Transverse colon (tissue), 4 donors: ENCODE results near the gene EME1. TPM values are rescaled to one million over a fixed set of nuclear protein-coding genes. Genes with fewer than 3 reads are reported as not detected.

Source experiments
- DNase-seq: peaks from one replicate; pipeline ENCODE4 v3.0.0-alpha.2; 2019
- H3K27ac ChIP-seq, 4 donors: fragments of 200-600 bp; sonication (generic); 2 replicates each; pipeline ENCODE4 v1.5.1; 2016 to 2018; ENCODE audit warnings: inconsistent platforms in 4 of 4
- H3K27me3 ChIP-seq: fragments of 200-600 bp; sonication (generic); 2 replicates; pipeline ENCODE4 v1.5.1; 2017; ENCODE audit warnings: inconsistent platforms
- H3K36me3 ChIP-seq, 4 donors: fragments of 200-600 bp; sonication (generic); 2 replicates each; pipeline ENCODE4 v1.5.1; 2017 to 2019; ENCODE audit warnings: inconsistent platforms in 4 of 4
- H3K4me1 ChIP-seq, 4 donors: fragments of 200-600 bp; sonication (generic); 2 replicates each; pipeline ENCODE4 v1.5.1; 2017 to 2020; ENCODE audit warnings: inconsistent platforms in 4 of 4
- H3K4me3 ChIP-seq, 4 donors: fragments of 200-600 bp; sonication (generic); 1 replicate in 1 of 4; 2 replicates in 3 of 4; pipeline versions ENCODE4 v1.5.1 to v1.6.1; 2017 to 2019; ENCODE audit warnings: inconsistent platforms in 4 of 4
- H3K9me3 ChIP-seq, 2 donors: fragments of 200-600 bp; sonication (generic); 2 replicates each; pipeline ENCODE4 v1.5.1; 2017 to 2019; ENCODE audit warnings: inconsistent platforms in 2 of 2
- EP300 ChIP-seq: sonication (generic); formaldehyde crosslinking; IDR thresholded peaks from one replicate; pipeline ENCODE4 v1.6.1; 2017; ENCODE audit warnings: antibody characterized with exemption, low read depth
- POLR2A ChIP-seq: fragments of 450-650 bp; IDR thresholded peaks from one replicate; pipeline ENCODE4 v1.6.1; 2016; ENCODE audit warnings: antibody characterized with exemption, mild to moderate bottlenecking, moderate library complexity
- POLR2AphosphoS5 ChIP-seq, 3 donors: sonication (generic); formaldehyde crosslinking; IDR thresholded peaks; one replicate each; pipeline ENCODE4 v1.6.1; 2016; ENCODE audit warnings: antibody characterized with exemption in 3 of 3
- WGBS, 2 donors: methylation state at CpG; one replicate each; pipeline ENCODE4 v1.1.5; 2018; ENCODE audit warnings: low coverage in 1 of 2; 5-methylcytosine and 5-hydroxymethylcytosine counted together
- in situ Hi-C, 4 donors: fragments of 200-750 bp; cut with MboI; loops; one replicate each; pipeline versions ENCODE4 v1.15.0 to v1.15.1; 2017; ENCODE audit warnings: low sequenced_read_pairs in 3 of 4, low pct_ligation_motif_present in 1 of 4, low pct_unique_long_range_greater_than_20kb in 1 of 4
- intact Hi-C: fragments of 100-400 bp; cut with DNase I; formaldehyde crosslinking; loops from one replicate; pipeline ENCODE4 v1.15.1; 2023; ENCODE audit warnings: low total_unique reads
- total RNA-seq, 4 donors: library from RNA; depleted of rRNA; stranded (reverse); fragments of >200 nt; gene quantifications; one replicate each; pipeline ENCODE4 v1.1.0, GENCODE V29; 2016
- TF ChIP-seq, protein P1 (sequence below), 5 experiments: fragments of 200-600 bp in 3 of 5; fragments of 450-650 bp in 2 of 5; sonication (generic) in 3 of 5; IDR thresholded peaks; 1 replicate in 2 of 5; 2 replicates in 3 of 5; pipeline ENCODE4 v1.5.1; 2016 to 2017; ENCODE audit warnings: antibody characterized with exemption in 5 of 5, inconsistent platforms in 3 of 5, mild to moderate bottlenecking in 2 of 5, moderate library complexity in 1 of 5

Gene EME1
- total RNA-seq, 4 donors from 2014 or later: 1.4 to 1.6 TPM; not detected in 2

DNA sequence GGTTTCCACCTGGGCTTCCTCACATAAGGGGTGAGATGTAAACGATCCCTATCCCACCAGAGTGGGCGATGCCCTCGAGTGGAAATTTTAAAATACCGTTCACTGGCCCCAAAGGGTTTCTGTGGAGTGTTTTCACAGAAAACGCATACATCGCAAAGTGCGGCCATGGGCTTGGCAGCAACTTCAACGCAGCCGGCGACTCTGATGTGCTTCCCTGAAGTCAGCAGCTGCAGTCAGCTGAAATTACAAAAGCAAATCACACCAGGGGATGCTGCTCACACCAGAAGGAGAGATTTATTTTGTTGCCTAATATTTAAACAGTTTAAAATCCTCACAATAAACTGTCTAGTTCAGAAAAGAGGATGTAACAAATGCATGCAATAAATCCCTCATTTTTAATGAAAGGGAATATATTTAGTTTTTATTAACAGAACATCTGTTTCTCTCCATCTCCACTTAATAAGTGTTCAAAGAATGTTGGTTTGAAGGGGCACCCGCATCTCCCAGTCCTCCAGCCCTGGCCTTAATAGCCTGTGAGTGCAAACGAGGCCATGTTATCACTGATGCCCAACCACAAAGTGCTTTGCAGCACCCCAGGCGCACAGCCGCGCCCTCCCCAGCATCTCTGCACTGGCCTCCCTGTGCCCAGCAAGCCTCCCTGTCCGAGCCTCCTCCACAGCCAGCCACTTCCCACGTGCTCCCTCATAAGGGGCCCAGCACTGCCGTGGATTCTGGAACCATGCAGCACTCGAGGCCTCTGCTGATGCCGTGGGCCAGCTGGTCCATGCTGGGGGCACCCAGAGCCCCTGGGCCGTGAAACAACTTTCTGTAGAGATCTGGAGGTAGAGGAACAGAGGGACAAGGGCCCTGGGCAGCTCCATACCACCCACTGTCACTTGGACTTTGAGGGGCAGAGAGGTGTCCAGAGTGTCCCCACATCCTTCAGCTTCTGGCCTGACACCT, 44.4 kb upstream of the EME1 start:
- 59 to 74% methylated on average over 7 to 18 of the region's 21 CpGs for WGBS, 2 donors
- TF ChIP-seq EP300: no peak
- peak in 2 of 3 donors; percentile 37 to 50 for TF ChIP-seq POLR2AphosphoS5 (IDR thresholded peaks at IDR 0.05)
- no peak for TF ChIP-seq POLR2A
- TF ChIP-seq, protein P1, sequence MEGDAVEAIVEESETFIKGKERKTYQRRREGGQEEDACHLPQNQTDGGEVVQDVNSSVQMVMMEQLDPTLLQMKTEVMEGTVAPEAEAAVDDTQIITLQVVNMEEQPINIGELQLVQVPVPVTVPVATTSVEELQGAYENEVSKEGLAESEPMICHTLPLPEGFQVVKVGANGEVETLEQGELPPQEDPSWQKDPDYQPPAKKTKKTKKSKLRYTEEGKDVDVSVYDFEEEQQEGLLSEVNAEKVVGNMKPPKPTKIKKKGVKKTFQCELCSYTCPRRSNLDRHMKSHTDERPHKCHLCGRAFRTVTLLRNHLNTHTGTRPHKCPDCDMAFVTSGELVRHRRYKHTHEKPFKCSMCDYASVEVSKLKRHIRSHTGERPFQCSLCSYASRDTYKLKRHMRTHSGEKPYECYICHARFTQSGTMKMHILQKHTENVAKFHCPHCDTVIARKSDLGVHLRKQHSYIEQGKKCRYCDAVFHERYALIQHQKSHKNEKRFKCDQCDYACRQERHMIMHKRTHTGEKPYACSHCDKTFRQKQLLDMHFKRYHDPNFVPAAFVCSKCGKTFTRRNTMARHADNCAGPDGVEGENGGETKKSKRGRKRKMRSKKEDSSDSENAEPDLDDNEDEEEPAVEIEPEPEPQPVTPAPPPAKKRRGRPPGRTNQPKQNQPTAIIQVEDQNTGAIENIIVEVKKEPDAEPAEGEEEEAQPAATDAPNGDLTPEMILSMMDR (IDR thresholded peaks at IDR 0.05): no peak
- H3K4me1 ChIP-seq: no peaks in the 10 kb centered on the region
- in situ Hi-C loops (no loop called here), intact Hi-C loops (no loop called here)
- H3K27me3 ChIP-seq: peaks cover 6% of the 10 kb centered on the region
- H3K4me3 ChIP-seq: no peak overlapping the region
- H3K9me3 ChIP-seq: no peaks in the 10 kb centered on the region
- peak overlapping the region in 1 of 4 donors; percentile 34 for H3K27ac ChIP-seq
- no peaks in the 10 kb centered on the region for H3K36me3 ChIP-seq
- DNase-seq: no peak

DNA sequence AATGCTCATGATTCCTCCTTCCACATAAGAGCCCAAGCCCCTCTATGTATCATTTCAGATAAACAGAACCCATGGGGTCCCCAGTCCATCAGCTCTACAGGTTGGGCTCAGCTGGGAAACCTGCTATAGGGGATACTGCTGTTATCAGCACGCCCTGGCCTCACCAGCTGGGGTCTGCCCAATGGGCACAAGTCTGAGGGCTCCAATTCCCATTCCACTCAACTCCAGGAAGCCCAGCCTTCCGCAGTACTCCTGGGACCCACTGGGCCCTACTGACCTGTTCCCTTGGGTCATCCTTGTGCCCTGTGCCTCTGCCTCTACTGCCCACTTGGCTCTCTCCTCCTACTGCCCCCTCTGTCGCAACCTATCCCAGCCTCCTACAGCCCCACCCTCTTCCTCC, 43.3 kb upstream of the EME1 start:
- Histone ChIP-seq H3K27ac (no peak overlapping the region), H3K27me3 (peaks cover 6% of the 10 kb centered on the region), H3K4me1 (no peaks in the 10 kb centered on the region), H3K36me3 (no peaks in the 10 kb centered on the region), H3K9me3 (no peaks in the 10 kb centered on the region), H3K4me3 (no peak overlapping the region)
- DNase-seq: no peak
- WGBS, 2 donors: 86% methylated on average over 3 of the region's 3 CpGs; no CpG with 5 or more reads in 1 of the 2 donors
- in situ Hi-C loops: no loop called here
- intact Hi-C loops: loop anchor here (10.0 kb wide), 1 partner anchor 615 kb away; no protein-coding TSS in a partner anchor
- TF ChIP-seq EP300 (no peak), POLR2A (no peak)
- TF ChIP-seq, protein P1 (IDR thresholded peaks at IDR 0.05): no peak

DNA sequence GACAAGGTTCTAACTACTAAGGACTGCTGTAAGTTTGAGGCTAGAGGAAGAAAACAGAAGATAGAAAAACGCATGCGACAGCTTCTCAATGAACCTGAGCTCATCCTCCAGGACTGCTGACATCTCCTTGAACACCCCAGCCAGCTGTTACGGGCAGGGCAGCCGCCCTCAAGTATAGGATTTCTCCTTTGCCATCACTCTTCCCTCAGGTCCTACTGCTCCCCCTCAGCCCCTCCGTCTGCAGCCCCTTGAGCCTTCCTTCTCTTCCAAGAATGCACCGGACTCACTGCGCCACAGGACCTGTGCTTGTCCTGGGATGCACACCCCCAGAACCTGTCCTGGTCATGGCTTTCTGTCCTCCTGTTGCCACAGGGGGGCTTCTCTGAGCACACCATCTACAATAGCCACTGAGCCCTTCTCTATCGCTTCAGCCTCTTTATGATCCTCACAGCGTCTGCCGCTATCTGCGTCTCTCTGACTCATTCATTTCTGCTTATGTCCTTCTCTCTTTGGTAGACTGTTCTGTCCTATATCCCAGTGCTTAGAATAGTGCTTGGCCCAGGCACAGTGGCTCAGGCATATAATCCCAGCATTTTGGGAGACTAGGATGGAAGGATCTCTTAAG, 42.8 kb upstream of the EME1 start:
- Histone ChIP-seq H3K36me3 (no peaks in the 10 kb centered on the region), H3K27ac (no peak overlapping the region), H3K4me3 (no peak overlapping the region), H3K4me1 (no peaks in the 10 kb centered on the region), H3K9me3 (no peaks in the 10 kb centered on the region), H3K27me3 (peaks cover 6% of the 10 kb centered on the region)
- 74 to 89% methylated on average over 6 to 11 of the region's 11 CpGs for WGBS, 2 donors
- TF ChIP-seq, protein P1 (IDR thresholded peaks at IDR 0.05): no peak
- TF ChIP-seq EP300 (no peak), POLR2AphosphoS5 (IDR thresholded peaks at IDR 0.05) (no peak), POLR2A (no peak)
- in situ Hi-C loops: no loop called here
- intact Hi-C loops: loop anchor here (10.0 kb wide), 1 partner anchor 615 kb away; no protein-coding TSS in a partner anchor
- DNase-seq: no peak

DNA sequence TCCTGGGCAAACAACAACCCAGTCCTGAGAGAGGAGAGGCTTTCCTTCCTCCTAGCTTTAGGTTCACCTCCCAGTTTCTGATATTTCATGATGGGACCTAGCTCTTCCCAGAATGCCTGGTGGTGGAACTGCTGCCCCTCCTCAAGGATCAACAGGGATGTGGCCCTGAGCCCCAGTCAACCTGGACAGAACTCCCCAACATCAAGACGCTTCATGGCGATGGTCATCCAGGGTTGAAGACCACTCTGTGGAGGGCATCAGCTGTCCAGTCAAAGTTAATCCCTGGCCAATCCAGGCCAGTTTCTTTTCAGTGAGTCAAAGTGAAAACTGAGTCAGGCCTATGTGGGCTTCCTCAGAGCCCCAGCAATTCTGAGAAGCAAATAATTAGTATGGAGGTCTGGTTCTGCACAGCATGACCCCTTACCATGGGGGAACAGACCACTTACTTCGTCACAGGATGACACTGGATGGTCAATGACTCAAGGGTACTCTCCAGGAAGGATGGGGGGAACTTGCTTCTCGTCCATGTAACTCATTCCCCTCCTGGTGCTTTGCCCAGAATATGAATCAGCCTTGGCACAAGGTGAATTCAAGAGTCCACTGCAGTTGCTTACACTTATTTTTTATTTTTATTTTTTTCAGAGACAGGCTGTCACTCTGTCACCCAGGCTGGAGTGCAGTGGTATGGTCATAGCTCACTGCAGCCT, 41.8 kb upstream of the EME1 start:
- intact Hi-C loops (loop anchor here (10.0 kb wide), 1 partner anchor 616 kb away; no protein-coding TSS in a partner anchor), in situ Hi-C loops (no loop called here)
- H3K9me3 ChIP-seq: no peaks in the 10 kb centered on the region
- WGBS, 2 donors: 40 to 66% methylated on average over 1 to 4 of the region's 4 CpGs
- no peak overlapping the region for H3K27ac ChIP-seq
- peaks cover 6% of the 10 kb centered on the region for H3K27me3 ChIP-seq
- no peak for DNase-seq
- no peak overlapping the region for H3K4me3 ChIP-seq
- TF ChIP-seq, protein P1 (IDR thresholded peaks at IDR 0.05): no peak
- TF ChIP-seq EP300: no peak
- no peaks in the 10 kb centered on the region for H3K36me3 ChIP-seq
- no peaks in the 10 kb centered on the region for H3K4me1 ChIP-seq
